PFSK-1 (cell line): ENCODE measurements around the gene CD300H.

Experiments used
- FOXP2 ChIP-seq: optimal IDR thresholded peaks from 2 replicates; pipeline ENCODE3; 2011; ENCODE audit warnings: borderline replicate concordance, control low read depth, inconsistent platforms; ENCODE audit not compliant: insufficient read depth; ENCODE audit errors: extremely low read length, extremely low read depth
- POLR2AphosphoS5 ChIP-seq: IDR thresholded peaks from 2 replicates; pipeline ENCODE4 v1.6.1; 2012; ENCODE audit warnings: low read depth, mild to moderate bottlenecking, control low read depth, low read length, moderate library complexity
- REST ChIP-seq, 2 experiments: IDR thresholded peaks; 2 replicates each; pipeline versions ENCODE4 v1.6.1 to v1.8.0; 2011 to 2012; ENCODE audit warnings: low read depth in 2 of 2, low read length in 2 of 2, control low read depth in 1 of 2, inconsistent platforms in 1 of 2, mild to moderate bottlenecking in 1 of 2, moderate library complexity in 1 of 2; ENCODE audit not compliant: insufficient read depth in 1 of 2
- SIN3A ChIP-seq: IDR thresholded peaks from 2 replicates; pipeline ENCODE4 v1.6.1; 2012; ENCODE audit warnings: mild to moderate bottlenecking, low read length, moderate library complexity, borderline replicate concordance; ENCODE audit not compliant: insufficient read depth
- TAF1 ChIP-seq: IDR thresholded peaks from 2 replicates; pipeline ENCODE4 v1.6.1; 2012; ENCODE audit warnings: low read length, control low read depth, borderline replicate concordance; ENCODE audit not compliant: insufficient read depth

The CD300H gene

DNA sequence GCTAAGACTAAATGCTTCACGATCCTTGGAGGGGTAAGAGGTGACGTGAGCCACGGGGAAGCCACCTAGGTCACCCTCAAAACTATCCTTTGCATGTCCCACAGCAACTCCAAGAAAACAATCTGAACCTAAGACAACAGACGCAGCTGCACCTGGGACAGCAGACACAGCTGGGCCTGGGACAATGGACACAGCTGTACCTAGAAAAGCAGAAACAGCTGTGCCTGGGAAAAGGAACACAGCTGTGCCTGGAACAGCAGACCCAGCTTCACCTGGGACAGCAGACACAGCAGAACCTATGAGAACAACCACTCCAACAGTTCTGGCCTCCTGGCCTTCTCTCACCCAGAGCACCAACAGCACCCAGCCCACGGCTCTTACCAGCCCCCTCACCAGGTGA, 36.4 kb upstream of the CD300H start:
- no peak for TF ChIP-seq TAF1

GRCh38 chr17:74603037-74603635, 35.8 kb upstream of the CD300H start:
- TF ChIP-seq REST (IDR thresholded peaks at IDR 0.05; ENCODE audit: insufficient read depth in 1 of 2, low read depth in 2 of 2, low read length in 2 of 2) = no peak
- no peak for TF ChIP-seq TAF1

DNA sequence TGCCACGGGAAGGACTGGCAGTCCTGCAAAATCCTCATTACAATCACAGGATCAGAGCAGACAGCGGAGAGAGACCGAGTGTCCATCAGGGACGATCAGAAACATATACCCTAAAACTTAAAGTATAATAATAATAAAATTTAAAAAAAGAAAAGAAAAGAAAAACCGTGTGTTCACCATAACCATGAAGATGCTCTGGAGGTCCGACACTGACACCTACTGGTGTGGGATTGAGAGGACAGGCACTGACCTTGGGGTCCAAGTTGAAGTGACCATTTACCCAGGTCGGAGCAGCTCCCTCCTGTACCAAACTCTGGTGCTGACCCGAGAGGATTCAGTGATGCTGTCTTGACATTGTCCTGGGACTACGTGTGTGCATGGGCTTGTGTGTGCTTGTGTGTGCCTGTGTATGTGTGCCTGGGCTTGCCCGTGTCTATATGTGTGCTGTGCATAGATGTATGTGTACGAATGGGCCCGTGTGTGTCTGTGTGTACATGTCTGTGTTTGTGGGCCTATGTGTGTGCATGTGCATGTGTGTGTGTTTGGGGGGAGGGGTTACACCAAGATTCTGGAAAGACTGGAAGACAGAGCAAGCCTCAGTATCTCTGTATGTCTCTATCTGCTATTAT, 34.7 kb upstream of the CD300H start:
- TF ChIP-seq FOXP2 = no peak
- TF ChIP-seq REST (IDR thresholded peaks at IDR 0.05; ENCODE audit: insufficient read depth in 1 of 2, low read depth in 2 of 2, low read length in 2 of 2) = no peak
- no peak for TF ChIP-seq SIN3A
- TF ChIP-seq TAF1 = no peak
- no peak for TF ChIP-seq POLR2AphosphoS5

DNA sequence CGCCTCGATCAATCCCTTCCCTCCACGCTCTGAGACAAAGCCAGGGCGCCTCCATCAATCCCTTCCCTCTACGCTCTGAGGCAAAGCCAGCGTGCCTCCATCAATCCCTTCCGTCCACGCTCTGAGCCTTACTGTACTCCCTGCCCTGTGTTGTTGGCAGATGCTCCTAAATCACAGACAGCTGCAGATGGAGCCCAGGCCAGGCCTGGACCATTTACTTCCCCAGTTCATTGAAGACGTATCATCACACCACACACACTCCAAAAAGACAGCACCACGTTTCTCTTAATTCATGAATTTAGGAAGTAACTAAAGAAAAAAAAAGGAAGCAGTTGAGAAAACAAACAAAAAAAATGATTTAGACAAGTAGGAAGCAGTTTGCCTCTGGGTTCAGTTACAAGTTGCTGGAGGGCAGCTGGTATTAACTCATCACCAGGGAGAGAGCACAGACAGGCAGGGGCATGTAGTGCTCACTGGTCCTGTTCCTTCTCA, 32.2 kb upstream of the CD300H start:
- TF ChIP-seq SIN3A (no peak), REST (IDR thresholded peaks at IDR 0.05; ENCODE audit: insufficient read depth in 1 of 2, low read depth in 2 of 2, low read length in 2 of 2) (no peak), POLR2AphosphoS5 (no peak), FOXP2 (no peak), TAF1 (no peak)

GRCh38 chr17:74599023-74599399, 31.7 kb upstream of the CD300H start:
- TF ChIP-seq FOXP2 (no peak), SIN3A (no peak), POLR2AphosphoS5 (no peak), REST (IDR thresholded peaks at IDR 0.05; ENCODE audit: insufficient read depth in 1 of 2, low read depth in 2 of 2, low read length in 2 of 2) (no peak), TAF1 (no peak)
